Tibial artery (tissue), 4 donors: Measurements from ENCODE around the gene ELAPOR1.

Experiments
- DNase-seq, 2 donors: peaks; one replicate each; pipeline ENCODE4 v3.0.0-alpha.2; 2019
- H3K27ac ChIP-seq, 2 donors: fragments of 200-600 bp; sonication (generic) in 1 of 2; 1 replicate in 1 of 2; 2 replicates in 1 of 2; pipeline ENCODE4 v1.5.1; 2018 to 2019; ENCODE audit warnings: mild to moderate bottlenecking in 1 of 2
- H3K27me3 ChIP-seq, 2 donors: fragments of 200-600 bp; sonication (generic) in 1 of 2; one replicate each; pipeline versions ENCODE4 v1.5.1 to v1.6.0; 2016 to 2019
- H3K36me3 ChIP-seq, 3 donors: fragments of 200-600 bp; sonication (generic) in 2 of 3; one replicate each; pipeline ENCODE4 v1.5.1; 2016 to 2019; ENCODE audit warnings: mild to moderate bottlenecking in 2 of 3
- H3K4me1 ChIP-seq, 4 donors: fragments of 200-600 bp; sonication (generic) in 2 of 4; 1 replicate in 3 of 4; 2 replicates in 1 of 4; pipeline ENCODE4 v1.5.1; 2016 to 2019
- H3K4me3 ChIP-seq, 2 donors: fragments of 200-600 bp; sonication (generic) in 1 of 2; 1 replicate in 1 of 2; 2 replicates in 1 of 2; pipeline ENCODE4 v1.5.1; 2018 to 2019; ENCODE audit warnings: mild to moderate bottlenecking in 2 of 2
- H3K9me3 ChIP-seq, 3 donors: fragments of 200-600 bp; sonication (generic) in 1 of 3; one replicate each; pipeline ENCODE4 v1.5.1; 2016 to 2019
- CTCF ChIP-seq, 2 experiments: fragments of 200-600 bp in 1 of 2; fragments of 450-650 bp in 1 of 2; IDR thresholded peaks; one replicate each; pipeline ENCODE4 v1.5.1; 2017 to 2019; ENCODE audit warnings: antibody characterized with exemption in 2 of 2, mild to moderate bottlenecking in 1 of 2, moderate library complexity in 1 of 2
- intact Hi-C: fragments of 100-400 bp; cut with DNase I; formaldehyde crosslinking; loops from one replicate; pipeline ENCODE4 v1.15.0; 2023; ENCODE audit warnings: low total_unique reads

The ELAPOR1 gene

GRCh38 chr1:109159326-109159725 lies 45.4 kb downstream of the ELAPOR1 start:
- intact Hi-C loops = no loop called here
- Histone ChIP-seq H3K4me1 (peaks cover 0 to 15% (median 12%) of the 10 kb centered on the region in 4 donors), H3K27ac (no peak overlapping the region), H3K9me3 (no peaks in the 10 kb centered on the region), H3K4me3 (no peak overlapping the region), H3K27me3 (no peaks in the 10 kb centered on the region), H3K36me3 (no peaks in the 10 kb centered on the region)
- DNase-seq = no peak
- TF ChIP-seq CTCF (IDR thresholded peaks at IDR 0.05) = no peak

- Histone ChIP-seq H3K36me3 (no peaks in the 10 kb centered on the region), H3K27ac (no peak overlapping the region), H3K4me3 (no peak overlapping the region), H3K27me3 (no peaks in the 10 kb centered on the region), H3K9me3 (no peaks in the 10 kb centered on the region), H3K4me1 (peaks cover 0 to 15% (median 12%) of the 10 kb centered on the region in 4 donors)
- TF ChIP-seq CTCF (IDR thresholded peaks at IDR 0.05) = no peak
- no peak for DNase-seq
- intact Hi-C loops = no loop called here
Measured at GRCh38 chr1:109160071-109160840, 46.3 kb downstream of the ELAPOR1 start.

GRCh38 chr1:109161858-109162606 lies 48.1 kb downstream of the ELAPOR1 start:
- peak overlapping the region in 1 of 2 donors; percentile 53 for H3K27ac ChIP-seq
- H3K9me3 ChIP-seq = no peaks in the 10 kb centered on the region
- DNase-seq = peak; percentile 41 to 72
- peaks cover 0 to 15% (median 12%) of the 10 kb centered on the region in 4 donors for H3K4me1 ChIP-seq
- no peak for TF ChIP-seq CTCF (IDR thresholded peaks at IDR 0.05)
- no peaks in the 10 kb centered on the region for H3K36me3 ChIP-seq
- H3K27me3 ChIP-seq = no peaks in the 10 kb centered on the region
- H3K4me3 ChIP-seq = no peak overlapping the region
- intact Hi-C loops = no loop called here

GRCh38 chr1:109162626-109163025 lies 48.7 kb downstream of the ELAPOR1 start:
- no peak overlapping the region for H3K4me3 ChIP-seq

GRCh38 chr1:109163551-109163950 lies 49.6 kb downstream of the ELAPOR1 start:
- intact Hi-C loops = no loop called here
- no peak overlapping the region for H3K4me3 ChIP-seq
- TF ChIP-seq CTCF (IDR thresholded peaks at IDR 0.05) = no peak

More at GRCh38 chr1:109162626-109163025, 48.7 kb downstream of the ELAPOR1 start:
- Histone ChIP-seq H3K4me1 (peaks cover 0 to 15% (median 12%) of the 10 kb centered on the region in 4 donors), H3K27ac (peak overlapping the region in 1 of 2 donors; percentile 53), H3K36me3 (no peaks in the 10 kb centered on the region), H3K9me3 (no peaks in the 10 kb centered on the region), H3K27me3 (no peaks in the 10 kb centered on the region)
- no peak for TF ChIP-seq CTCF (IDR thresholded peaks at IDR 0.05)
- DNase-seq = no peak
- intact Hi-C loops = no loop called here

More at GRCh38 chr1:109163551-109163950, 49.6 kb downstream of the ELAPOR1 start:
- peaks cover 0 to 15% (median 12%) of the 10 kb centered on the region in 4 donors for H3K4me1 ChIP-seq
- no peaks in the 10 kb centered on the region for H3K27me3 ChIP-seq
- no peaks in the 10 kb centered on the region for H3K36me3 ChIP-seq
- no peaks in the 10 kb centered on the region for H3K9me3 ChIP-seq
- H3K27ac ChIP-seq = no peak overlapping the region
- DNase-seq = no peak
